Adrenal gland (tissue), 12 donors: Measurements from ENCODE around the gene DACT1. TPM values are rescaled to one million over a fixed set of nuclear protein-coding genes. Genes with fewer than 3 reads are reported as not detected.

Experiments used
- DNase-seq, 7 donors: peaks; one replicate each; pipeline ENCODE4 v3.0.0-alpha.2; 2019 to 2020
- H3K27ac ChIP-seq, 5 donors: fragments of 200-600 bp; sonication (generic) in 4 of 5; 1 replicate in 3 of 5; 2 replicates in 2 of 5; pipeline versions ENCODE4 v1.5.1 to v1.8.0; 2016 to 2020; ENCODE audit warnings: mild to moderate bottlenecking in 1 of 5
- H3K27me3 ChIP-seq: fragments of 200-600 bp; 2 replicates; pipeline ENCODE4 v1.8.0; 2021
- H3K36me3 ChIP-seq, 2 donors: fragments of 200-600 bp; replicated peaks in 1 of 2; 1 replicate in 1 of 2; 2 replicates in 1 of 2; pipeline versions ENCODE4 v1.5.1 to v1.8.0; 2018 to 2022
- H3K4me1 ChIP-seq, 2 donors: fragments of 200-600 bp; replicated peaks in 1 of 2; 1 replicate in 1 of 2; 2 replicates in 1 of 2; pipeline versions ENCODE4 v1.5.1 to v1.8.0; 2018 to 2021
- H3K4me3 ChIP-seq, 4 donors: fragments of 200-600 bp; sonication (generic) in 3 of 4; one replicate each; pipeline ENCODE4 v1.5.1; 2016 to 2018
- H3K9me3 ChIP-seq, 3 donors: fragments of 200-600 bp; sonication (generic) in 1 of 3; replicated peaks in 1 of 3; 1 replicate in 2 of 3; 2 replicates in 1 of 3; pipeline versions ENCODE4 v1.5.1 to v1.8.0; 2016 to 2021
- POLR2A ChIP-seq, 2 donors: fragments of 450-650 bp; IDR thresholded peaks; one replicate each; pipeline ENCODE4 v1.6.1; 2017; ENCODE audit warnings: antibody characterized with exemption in 2 of 2, mild to moderate bottlenecking in 2 of 2, moderate library complexity in 1 of 2
- WGBS, 4 donors: extraction: QIAGEN DNeasy Blood & Tissue Kit in 2 of 4; methylation state at CpG; one replicate each; pipeline versions ENCODE4 v1.1.5 to v1.1.7; 2013 to 2017; 5-methylcytosine and 5-hydroxymethylcytosine counted together
- intact Hi-C, 2 donors: fragments of 100-400 bp; cut with DNase I; formaldehyde crosslinking; loops; one replicate each; pipeline versions ENCODE4 v1.14.1 to v1.15.0; 2022 to 2023
- polyA plus RNA-seq, 3 donors: library from polyadenylated mRNA; stranded (reverse); fragments of 200-250 nt in 2 of 3; fragments of 350-450 nt in 1 of 3; fragmentation: Illumina TruSeq in 1 of 3; extraction: RNeasy Lipid Tissue Mini Kit (QIAGEN cat#74804) in 1 of 3; gene quantifications; one replicate each; pipeline ENCODE4 v1.2.3, GENCODE V29; 2013 to 2014
- total RNA-seq, 9 donors: library from RNA; depleted of rRNA in 4 of 9; stranded (reverse); fragments of >200 nt in 4 of 9; fragments of 120-200 nt in 1 of 9; fragmentation: NEBNext Ultra II Directional in 1 of 9; extraction: Animal tissue kit (Norgen Biotek cat#: 25700) in 1 of 9; gene quantifications; one replicate each; pipeline versions ENCODE4 v1.1.0 to v1.2.4, GENCODE V29; 2013 to 2023
- TF ChIP-seq, protein P1 (sequence below), 6 experiments: fragments of 450-650 bp in 4 of 6; fragments of 200-600 bp in 2 of 6; sonication (generic) in 1 of 6; IDR thresholded peaks; 1 replicate in 5 of 6; 2 replicates in 1 of 6; pipeline versions ENCODE4 v1.5.1 to v1.8.0; 2016 to 2021; ENCODE audit warnings: antibody characterized with exemption in 6 of 6, mild to moderate bottlenecking in 2 of 6, moderate library complexity in 1 of 6
- donor health status: healthy with polysubstance abuse.
- donor health status: Bipolar disorder and iron deficiency.
- donor health status: DM: yes; HTN: yes; CAD: no.
- donor health status: DM: no; HTN: no; CAD: no.
- donor health status: DM: no; HTN: no; CAD: no.
- donor health status: DM: yes; HTN: yes; CAD: no.

Gene DACT1
- total and polyA plus RNA-seq, 12 donors = 2.9 to 32.1 (median 11.2) TPM

DNA sequence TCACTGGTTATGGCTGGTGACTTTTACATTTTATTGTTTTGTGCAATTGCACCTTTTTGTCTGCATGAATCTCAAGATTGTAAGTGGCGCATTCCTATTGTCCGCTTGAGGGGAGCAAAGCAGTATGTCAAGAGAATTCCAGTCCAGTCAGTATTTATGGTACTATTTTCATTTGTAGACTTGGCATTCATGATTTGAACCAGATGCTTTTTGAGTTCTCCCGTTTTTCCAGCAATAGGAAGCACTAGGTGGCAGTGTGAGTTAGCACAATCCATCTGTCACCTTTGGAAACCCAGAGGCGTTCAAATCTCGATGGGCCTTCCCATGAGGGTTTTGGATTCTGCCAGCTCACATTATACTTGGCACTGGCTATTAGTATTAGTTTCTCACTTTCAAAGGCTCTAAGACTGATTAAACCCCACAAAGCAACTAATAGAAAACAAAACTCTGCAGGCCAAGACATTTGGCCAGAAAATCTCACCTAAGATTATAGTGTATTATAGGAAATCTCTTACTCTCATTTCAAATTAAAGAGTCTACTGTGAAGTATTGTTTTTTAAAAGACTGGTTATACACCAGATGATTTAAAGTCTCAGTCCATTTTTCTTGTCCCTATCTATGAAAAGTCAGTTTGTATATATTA lies 2.2 kb downstream of the DACT1 start:
- no peak overlapping the region for H3K27ac ChIP-seq
- 20 to 27% (median 21%) methylated on average over 5 of the region's 5 CpGs for WGBS, 4 donors
- peak overlapping the region in 1 of 4 donors; percentile 87 for H3K4me3 ChIP-seq
- no peaks in the 10 kb centered on the region for H3K9me3 ChIP-seq
- intact Hi-C loops = loop anchor here in 1 of 2 donors (10.0 kb wide), 2 partner anchors 375 to 415 kb away; no protein-coding TSS in a partner anchor
- peaks cover 9 to 18% of the 10 kb centered on the region in 2 donors for H3K4me1 ChIP-seq
- H3K27me3 ChIP-seq = no peaks in the 10 kb centered on the region
- TF ChIP-seq, protein P1, sequence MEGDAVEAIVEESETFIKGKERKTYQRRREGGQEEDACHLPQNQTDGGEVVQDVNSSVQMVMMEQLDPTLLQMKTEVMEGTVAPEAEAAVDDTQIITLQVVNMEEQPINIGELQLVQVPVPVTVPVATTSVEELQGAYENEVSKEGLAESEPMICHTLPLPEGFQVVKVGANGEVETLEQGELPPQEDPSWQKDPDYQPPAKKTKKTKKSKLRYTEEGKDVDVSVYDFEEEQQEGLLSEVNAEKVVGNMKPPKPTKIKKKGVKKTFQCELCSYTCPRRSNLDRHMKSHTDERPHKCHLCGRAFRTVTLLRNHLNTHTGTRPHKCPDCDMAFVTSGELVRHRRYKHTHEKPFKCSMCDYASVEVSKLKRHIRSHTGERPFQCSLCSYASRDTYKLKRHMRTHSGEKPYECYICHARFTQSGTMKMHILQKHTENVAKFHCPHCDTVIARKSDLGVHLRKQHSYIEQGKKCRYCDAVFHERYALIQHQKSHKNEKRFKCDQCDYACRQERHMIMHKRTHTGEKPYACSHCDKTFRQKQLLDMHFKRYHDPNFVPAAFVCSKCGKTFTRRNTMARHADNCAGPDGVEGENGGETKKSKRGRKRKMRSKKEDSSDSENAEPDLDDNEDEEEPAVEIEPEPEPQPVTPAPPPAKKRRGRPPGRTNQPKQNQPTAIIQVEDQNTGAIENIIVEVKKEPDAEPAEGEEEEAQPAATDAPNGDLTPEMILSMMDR (IDR thresholded peaks at IDR 0.05) = peak; percentile 24 to 68 (median 61)
- TF ChIP-seq POLR2A (IDR thresholded peaks at IDR 0.05) = no peak
- H3K36me3 ChIP-seq = peaks cover 0 to under 1% of the 10 kb centered on the region in 2 donors
- DNase-seq = peak; percentile 47 to 71 (median 60)

DNA sequence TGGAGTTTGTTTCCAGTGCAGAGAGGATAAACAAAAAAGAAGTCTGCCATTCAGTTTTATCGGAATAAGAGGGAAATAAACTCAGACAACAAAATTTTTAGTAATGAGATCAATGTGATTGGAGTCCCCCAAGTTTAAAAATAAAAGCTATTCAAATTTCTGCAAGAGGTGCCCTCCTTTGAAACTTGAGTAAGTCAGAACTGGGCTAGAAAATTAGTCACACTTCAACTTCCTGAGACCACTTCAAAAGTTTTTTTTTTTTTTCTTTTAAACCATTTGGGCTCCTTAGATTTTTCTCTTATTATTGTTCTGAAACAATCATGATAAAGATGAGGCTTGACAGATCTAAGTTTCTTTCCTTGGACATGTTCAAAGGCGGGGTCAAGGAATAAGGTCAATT lies 3.2 kb downstream of the DACT1 start:
- Histone ChIP-seq H3K9me3 (no peaks in the 10 kb centered on the region), H3K36me3 (peaks cover 0 to 8% of the 10 kb centered on the region in 2 donors), H3K4me3 (no peak overlapping the region), H3K27ac (no peak overlapping the region), H3K27me3 (no peaks in the 10 kb centered on the region), H3K4me1 (peaks cover 9 to 18% of the 10 kb centered on the region in 2 donors)
- 88 to 96% (median 92%) methylated on average over 2 of the region's 2 CpGs for WGBS, 4 donors
- no peak for DNase-seq
- TF ChIP-seq, protein P1 (IDR thresholded peaks at IDR 0.05) = no peak
- no peak for TF ChIP-seq POLR2A (IDR thresholded peaks at IDR 0.05)
- intact Hi-C loops = loop anchor here in 1 of 2 donors (10.0 kb wide), 2 partner anchors 374 to 414 kb away; no protein-coding TSS in a partner anchor

DNA sequence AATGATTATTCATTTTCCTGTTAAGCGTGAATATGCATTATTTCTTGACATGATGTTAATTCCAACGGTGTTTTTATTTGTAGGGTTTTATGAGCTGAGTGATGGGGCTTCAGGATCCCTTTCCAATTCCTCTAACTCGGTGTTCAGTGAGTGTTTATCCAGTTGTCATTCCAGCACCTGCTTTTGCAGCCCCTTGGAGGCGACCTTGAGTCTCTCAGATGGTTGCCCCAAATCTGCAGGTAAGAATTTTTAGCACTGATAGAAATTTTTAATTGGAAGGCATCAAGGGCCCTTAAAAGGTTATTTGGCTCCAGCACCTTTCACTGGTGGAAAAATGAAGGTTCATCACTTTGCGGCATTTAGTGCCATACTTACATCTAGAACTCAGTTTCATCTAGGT lies 3.7 kb downstream of the DACT1 start:
- TF ChIP-seq POLR2A (IDR thresholded peaks at IDR 0.05) = no peak
- TF ChIP-seq, protein P1 (IDR thresholded peaks at IDR 0.05) = no peak
- no peak overlapping the region for H3K27ac ChIP-seq
- no peak overlapping the region for H3K4me3 ChIP-seq
- H3K9me3 ChIP-seq = no peaks in the 10 kb centered on the region
- peaks cover 9 to 18% of the 10 kb centered on the region in 2 donors for H3K4me1 ChIP-seq
- H3K27me3 ChIP-seq = no peaks in the 10 kb centered on the region
- DNase-seq = no peak
- intact Hi-C loops = loop anchor here in 1 of 2 donors (10.0 kb wide), 2 partner anchors 373 to 413 kb away; no protein-coding TSS in a partner anchor
- peaks cover 0 to 8% of the 10 kb centered on the region in 2 donors for H3K36me3 ChIP-seq
- 82 to 93% (median 89%) methylated on average over 5 of the region's 5 CpGs for WGBS, 4 donors

DNA sequence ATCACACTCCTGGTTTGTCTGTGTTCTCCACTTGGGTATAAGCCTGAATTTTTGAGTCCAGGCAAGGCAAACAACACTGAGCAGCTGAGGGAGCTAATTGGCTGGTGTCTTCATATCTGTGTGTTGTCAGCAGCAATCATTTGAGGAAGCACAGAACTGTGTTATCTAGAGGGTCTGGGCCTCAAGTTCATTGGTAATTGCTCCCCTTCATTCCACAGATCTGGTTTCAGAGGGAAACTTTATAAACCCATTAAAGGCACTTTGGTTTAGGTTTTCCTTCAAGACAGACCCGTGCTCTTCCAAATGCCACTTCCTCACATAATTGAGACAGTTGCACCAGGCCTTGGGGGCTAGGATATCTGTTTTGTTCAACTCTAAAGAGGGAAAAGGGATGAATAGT lies 5.6 kb downstream of the DACT1 start:
- no peak for DNase-seq
- no peaks in the 10 kb centered on the region for H3K27me3 ChIP-seq
- no peak overlapping the region for H3K27ac ChIP-seq
- H3K36me3 ChIP-seq = peaks cover 0 to 8% of the 10 kb centered on the region in 2 donors
- no peak overlapping the region for H3K4me3 ChIP-seq
- intact Hi-C loops = loop anchor here in 1 of 2 donors (10.0 kb wide), 2 partner anchors 371 to 411 kb away; no protein-coding TSS in a partner anchor
- TF ChIP-seq, protein P1 (IDR thresholded peaks at IDR 0.05) = no peak
- no peak for TF ChIP-seq POLR2A (IDR thresholded peaks at IDR 0.05)
- 46 to 75% (median 67%) methylated on average over 1 of the region's 1 CpG for WGBS, 4 donors
- H3K4me1 ChIP-seq = peaks cover 7 to 15% of the 10 kb centered on the region in 2 donors
- no peaks in the 10 kb centered on the region for H3K9me3 ChIP-seq
